ENCODE data around the gene ETS2.

The ETS2 gene

GRCh38 chr21:38809198-38809878, 3.6 kb downstream of the ETS2 start:
- Histone ChIP-seq H3K4me1 (ENCODE audit: insufficient read depth, low read length) (peaks cover 16% of the 10 kb centered on the region), H3K9me3 (ENCODE audit: low read length) (no peaks in the 10 kb centered on the region), H2AFZ (ENCODE audit: low read depth, low read length) (no peak overlapping the region), H3K4me3 (ENCODE audit: low read length) (no peak overlapping the region), H3K27me3 (ENCODE audit: insufficient read depth, low read length) (no peaks in the 10 kb centered on the region), H3K36me3 (ENCODE audit: insufficient read depth, low read length) (peaks cover 1% of the 10 kb centered on the region)

- Histone ChIP-seq H3K9me3 (ENCODE audit: low read length) (no peaks in the 10 kb centered on the region), H3K27me3 (ENCODE audit: insufficient read depth, low read length) (no peaks in the 10 kb centered on the region), H2AFZ (ENCODE audit: low read depth, low read length) (no peak overlapping the region), H3K4me1 (ENCODE audit: insufficient read depth, low read length) (peaks cover 16% of the 10 kb centered on the region), H3K36me3 (ENCODE audit: insufficient read depth, low read length) (peaks cover 9% of the 10 kb centered on the region), H3K4me3 (ENCODE audit: low read length) (no peak overlapping the region)
Measured at GRCh38 chr21:38810034-38810825, 4.5 kb downstream of the ETS2 start.

- Histone ChIP-seq H3K9me3 (ENCODE audit: low read length) (no peaks in the 10 kb centered on the region), H3K27me3 (ENCODE audit: insufficient read depth, low read length) (no peaks in the 10 kb centered on the region), H3K4me1 (ENCODE audit: insufficient read depth, low read length) (peaks cover 16% of the 10 kb centered on the region), H2AFZ (ENCODE audit: low read depth, low read length) (no peak overlapping the region), H3K4me3 (ENCODE audit: low read length) (no peak overlapping the region), H3K36me3 (ENCODE audit: insufficient read depth, low read length) (peaks cover 12% of the 10 kb centered on the region)
Measured at GRCh38 chr21:38810826-38811164, 5.1 kb downstream of the ETS2 start.

GRCh38 chr21:38811257-38811656, 5.5 kb downstream of the ETS2 start:
- Histone ChIP-seq H3K4me1 (ENCODE audit: insufficient read depth, low read length) (peaks cover 16% of the 10 kb centered on the region), H3K36me3 (ENCODE audit: insufficient read depth, low read length) (peaks cover 14% of the 10 kb centered on the region), H2AFZ (ENCODE audit: low read depth, low read length) (no peak overlapping the region), H3K27me3 (ENCODE audit: insufficient read depth, low read length) (no peaks in the 10 kb centered on the region), H3K9me3 (ENCODE audit: low read length) (no peaks in the 10 kb centered on the region), H3K4me3 (ENCODE audit: low read length) (no peak overlapping the region)

- no peak overlapping the region for H3K4me3 ChIP-seq (ENCODE audit: low read length)
- H3K27me3 ChIP-seq (ENCODE audit: insufficient read depth, low read length), result no peaks in the 10 kb centered on the region
- no peaks in the 10 kb centered on the region for H3K4me1 ChIP-seq (ENCODE audit: insufficient read depth, low read length)
- no peaks in the 10 kb centered on the region for H3K9me3 ChIP-seq (ENCODE audit: low read length)
- peaks cover 26% of the 10 kb centered on the region for H3K36me3 ChIP-seq (ENCODE audit: insufficient read depth, low read length)
- no peak overlapping the region for H2AFZ ChIP-seq (ENCODE audit: low read depth, low read length)
Measured at GRCh38 chr21:38813143-38813542, 7.4 kb downstream of the ETS2 start.

GRCh38 chr21:38813547-38813946, 7.8 kb downstream of the ETS2 start:
- no peaks in the 10 kb centered on the region for H3K9me3 ChIP-seq (ENCODE audit: low read length)
- no peak overlapping the region for H3K4me3 ChIP-seq (ENCODE audit: low read length)
- peaks cover 27% of the 10 kb centered on the region for H3K36me3 ChIP-seq (ENCODE audit: insufficient read depth, low read length)
- no peaks in the 10 kb centered on the region for H3K27me3 ChIP-seq (ENCODE audit: insufficient read depth, low read length)
- no peaks in the 10 kb centered on the region for H3K4me1 ChIP-seq (ENCODE audit: insufficient read depth, low read length)
- no peak overlapping the region for H2AFZ ChIP-seq (ENCODE audit: low read depth, low read length)

GRCh38 chr21:38814126-38815059, 8.7 kb downstream of the ETS2 start:
- Histone ChIP-seq H3K4me1 (ENCODE audit: insufficient read depth, low read length) (no peaks in the 10 kb centered on the region), H2AFZ (ENCODE audit: low read depth, low read length) (no peak overlapping the region), H3K4me3 (ENCODE audit: low read length) (no peak overlapping the region), H3K27me3 (ENCODE audit: insufficient read depth, low read length) (no peaks in the 10 kb centered on the region), H3K9me3 (ENCODE audit: low read length) (no peaks in the 10 kb centered on the region), H3K36me3 (ENCODE audit: insufficient read depth, low read length) (peaks cover 35% of the 10 kb centered on the region)

GRCh38 chr21:38815060-38815405, 9.3 kb downstream of the ETS2 start:
- Histone ChIP-seq H3K36me3 (ENCODE audit: insufficient read depth, low read length) (peaks cover 42% of the 10 kb centered on the region), H2AFZ (ENCODE audit: low read depth, low read length) (no peak overlapping the region), H3K9me3 (ENCODE audit: low read length) (no peaks in the 10 kb centered on the region), H3K4me3 (ENCODE audit: low read length) (no peak overlapping the region), H3K4me1 (ENCODE audit: insufficient read depth, low read length) (no peaks in the 10 kb centered on the region), H3K27me3 (ENCODE audit: insufficient read depth, low read length) (no peaks in the 10 kb centered on the region)

- no peaks in the 10 kb centered on the region for H3K27me3 ChIP-seq (ENCODE audit: insufficient read depth, low read length)
- no peak overlapping the region for H2AFZ ChIP-seq (ENCODE audit: low read depth, low read length)
- H3K4me1 ChIP-seq (ENCODE audit: insufficient read depth, low read length), result no peaks in the 10 kb centered on the region
- H3K9me3 ChIP-seq (ENCODE audit: low read length), result no peaks in the 10 kb centered on the region
- peaks cover 55% of the 10 kb centered on the region for H3K36me3 ChIP-seq (ENCODE audit: insufficient read depth, low read length)
- no peak overlapping the region for H3K4me3 ChIP-seq (ENCODE audit: low read length)
Measured at GRCh38 chr21:38816400-38816977, 10.8 kb downstream of the ETS2 start.

- H3K27me3 ChIP-seq (ENCODE audit: insufficient read depth, low read length), result no peaks in the 10 kb centered on the region
- no peak overlapping the region for H3K4me3 ChIP-seq (ENCODE audit: low read length)
- no peak overlapping the region for H2AFZ ChIP-seq (ENCODE audit: low read depth, low read length)
- H3K4me1 ChIP-seq (ENCODE audit: insufficient read depth, low read length), result no peaks in the 10 kb centered on the region
- no peaks in the 10 kb centered on the region for H3K9me3 ChIP-seq (ENCODE audit: low read length)
- peaks cover 67% of the 10 kb centered on the region for H3K36me3 ChIP-seq (ENCODE audit: insufficient read depth, low read length)
Measured at GRCh38 chr21:38817371-38818324, 11.9 kb downstream of the ETS2 start.

- Histone ChIP-seq H3K4me1 (ENCODE audit: insufficient read depth, low read length) (no peaks in the 10 kb centered on the region), H3K9me3 (ENCODE audit: low read length) (no peaks in the 10 kb centered on the region), H3K36me3 (ENCODE audit: insufficient read depth, low read length) (peaks cover 72% of the 10 kb centered on the region), H2AFZ (ENCODE audit: low read depth, low read length) (no peak overlapping the region), H3K4me3 (ENCODE audit: low read length) (no peak overlapping the region), H3K27me3 (ENCODE audit: insufficient read depth, low read length) (no peaks in the 10 kb centered on the region)
Measured at GRCh38 chr21:38818325-38818723, 12.6 kb downstream of the ETS2 start.

- Histone ChIP-seq H2AFZ (ENCODE audit: low read depth, low read length) (no peak overlapping the region), H3K27me3 (ENCODE audit: insufficient read depth, low read length) (no peaks in the 10 kb centered on the region), H3K4me3 (ENCODE audit: low read length) (no peak overlapping the region), H3K36me3 (ENCODE audit: insufficient read depth, low read length) (peaks cover 74% of the 10 kb centered on the region), H3K4me1 (ENCODE audit: insufficient read depth, low read length) (no peaks in the 10 kb centered on the region), H3K9me3 (ENCODE audit: low read length) (no peaks in the 10 kb centered on the region)
Measured at GRCh38 chr21:38819051-38819718, 13.5 kb downstream of the ETS2 start.
